ENCODE results near the gene SOX4. TPM values are rescaled to one million over a fixed set of nuclear protein-coding genes. Genes with fewer than 3 reads are reported as not detected.

Gene SOX4
- total RNA-seq, 1 donor from 2014 or later = 147 TPM

DNA sequence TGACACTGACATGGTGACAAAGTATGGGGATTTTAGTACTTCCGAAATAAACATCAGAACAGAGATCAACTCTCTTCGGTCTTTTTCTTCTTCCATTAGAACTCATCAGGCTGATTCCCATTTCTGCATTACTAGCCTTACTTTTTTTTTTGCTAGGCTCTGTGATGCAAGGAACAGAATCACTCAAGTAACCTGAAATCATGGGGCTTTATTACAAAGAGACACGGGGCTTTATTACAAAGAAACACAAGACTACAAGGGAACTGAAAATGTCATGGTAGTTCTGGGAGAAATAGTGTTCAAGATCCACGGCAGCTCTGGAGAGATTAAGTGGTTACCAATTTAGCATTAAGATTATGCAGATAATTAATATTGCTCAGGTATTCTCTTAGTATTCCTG is 11.6 kb downstream of the SOX4 start:
- Histone ChIP-seq H3K36me3 (ENCODE audit: control insufficient read depth, insufficient read depth, low read length) (no peaks in the 10 kb centered on the region), H3K4me3 (ENCODE audit: low read depth, low read length) (no peak overlapping the region), H3K27me3 (ENCODE audit: control insufficient read depth, insufficient read depth, low read length) (no peaks in the 10 kb centered on the region)
- DNase-seq (ENCODE audit: low read depth) = no peak
- TF ChIP-seq CTCF (IDR thresholded peaks at IDR 0.05; ENCODE audit: insufficient read depth, low read length, poor library complexity, severe bottlenecking) = no peak

- H3K27me3 ChIP-seq (ENCODE audit: control insufficient read depth, insufficient read depth, low read length) = no peaks in the 10 kb centered on the region
- no peak for TF ChIP-seq CTCF (IDR thresholded peaks at IDR 0.05; ENCODE audit: insufficient read depth, low read length, poor library complexity, severe bottlenecking)
- H3K4me3 ChIP-seq (ENCODE audit: low read depth, low read length) = no peak overlapping the region
Measured at GRCh38 chr6:21608601-21609000, 15.1 kb downstream of the SOX4 start.

DNA sequence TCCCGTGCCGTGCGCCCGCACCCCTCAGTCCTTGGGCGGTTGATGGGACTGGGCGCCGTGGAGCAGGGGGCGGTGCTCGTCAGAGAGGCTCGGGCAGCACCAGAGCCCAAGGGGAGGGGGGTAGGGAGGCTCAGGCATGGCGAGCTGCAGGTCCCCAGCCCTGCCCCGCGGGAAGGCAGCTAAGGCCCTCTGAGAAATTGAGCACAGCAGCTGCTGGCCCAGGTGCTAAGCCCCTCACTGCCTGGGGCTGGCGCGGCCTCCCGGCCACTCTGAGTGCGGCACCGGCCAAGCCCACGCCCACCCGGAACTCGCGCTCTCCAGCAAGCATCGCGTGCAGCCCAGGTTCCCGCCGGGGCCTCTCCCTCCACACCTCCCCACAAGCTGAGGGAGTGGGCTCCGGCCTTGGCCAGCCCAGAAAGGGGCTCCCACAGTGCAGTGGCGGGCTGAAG is 16.4 kb downstream of the SOX4 start:
- no peak for DNase-seq (ENCODE audit: low read depth)
- Histone ChIP-seq H3K4me3 (ENCODE audit: low read depth, low read length) (no peak overlapping the region), H3K36me3 (ENCODE audit: control insufficient read depth, insufficient read depth, low read length) (no peaks in the 10 kb centered on the region), H3K27me3 (ENCODE audit: control insufficient read depth, insufficient read depth, low read length) (no peaks in the 10 kb centered on the region)
- TF ChIP-seq CTCF (IDR thresholded peaks at IDR 0.05; ENCODE audit: insufficient read depth, low read length, poor library complexity, severe bottlenecking) = no peak

More at GRCh38 chr6:21608601-21609000, 15.1 kb downstream of the SOX4 start:
- no peaks in the 10 kb centered on the region for H3K36me3 ChIP-seq (ENCODE audit: control insufficient read depth, insufficient read depth, low read length)
- DNase-seq (ENCODE audit: low read depth) = no peak

DNA sequence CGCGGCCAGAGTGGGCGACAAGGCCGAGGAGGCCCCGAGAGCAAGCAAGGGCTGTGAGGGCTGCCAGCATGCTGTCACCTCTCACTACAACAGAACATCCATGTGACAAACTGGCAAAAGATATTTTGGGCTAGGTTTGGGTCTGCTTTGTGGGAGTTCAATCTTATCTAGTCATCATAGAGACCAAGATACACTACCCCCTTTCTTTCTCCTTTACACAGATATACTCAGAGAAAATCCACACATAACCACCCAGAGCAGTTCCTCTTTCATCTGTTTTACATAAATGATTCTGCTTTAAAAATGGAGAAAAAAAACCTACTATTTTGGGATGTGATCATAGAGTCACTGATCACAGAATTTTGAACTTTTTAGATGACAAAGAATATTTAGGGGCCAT is 16.8 kb downstream of the SOX4 start:
- TF ChIP-seq CTCF (IDR thresholded peaks at IDR 0.05; ENCODE audit: insufficient read depth, low read length, poor library complexity, severe bottlenecking) = no peak
- no peaks in the 10 kb centered on the region for H3K36me3 ChIP-seq (ENCODE audit: control insufficient read depth, insufficient read depth, low read length)
- H3K27me3 ChIP-seq (ENCODE audit: control insufficient read depth, insufficient read depth, low read length) = no peaks in the 10 kb centered on the region
- no peak overlapping the region for H3K4me3 ChIP-seq (ENCODE audit: low read depth, low read length)
- DNase-seq (ENCODE audit: low read depth) = no peak

GRCh38 chr6:21611485-21611884 is 17.9 kb downstream of the SOX4 start:
- H3K4me3 ChIP-seq (ENCODE audit: low read depth, low read length) = no peak overlapping the region
- TF ChIP-seq CTCF (IDR thresholded peaks at IDR 0.05; ENCODE audit: insufficient read depth, low read length, poor library complexity, severe bottlenecking) = no peak
- no peaks in the 10 kb centered on the region for H3K27me3 ChIP-seq (ENCODE audit: control insufficient read depth, insufficient read depth, low read length)
- H3K36me3 ChIP-seq (ENCODE audit: control insufficient read depth, insufficient read depth, low read length) = no peaks in the 10 kb centered on the region
- no peak for DNase-seq (ENCODE audit: low read depth)

GRCh38 chr6:21612067-21612745 is 18.7 kb downstream of the SOX4 start:
- no peak for TF ChIP-seq CTCF (IDR thresholded peaks at IDR 0.05; ENCODE audit: insufficient read depth, low read length, poor library complexity, severe bottlenecking)
- H3K36me3 ChIP-seq (ENCODE audit: control insufficient read depth, insufficient read depth, low read length) = no peaks in the 10 kb centered on the region
- no peaks in the 10 kb centered on the region for H3K27me3 ChIP-seq (ENCODE audit: control insufficient read depth, insufficient read depth, low read length)
- no peak for DNase-seq (ENCODE audit: low read depth)
- no peak overlapping the region for H3K4me3 ChIP-seq (ENCODE audit: low read depth, low read length)
